Stimulated activated CD4-positive, alpha-beta T cell treated with anti-CD3 and anti-CD28 coated beads, TNF-alpha, amount 100 ng/mL, for 48 hours (primary cell): ENCODE results near the gene SIK2.
A peak's percentile ranks its signal among the peaks of the same experiment; 100 is the strongest.
"Not testable (repeated sequence)": the region's sequence is repeated elsewhere in the genome, so short reads cannot be mapped to it uniquely, and the experiment has no call there.

Experiments
- DNase-seq, 3 donors: peaks; one replicate each; pipeline ENCODE4 v3.0.0-alpha.2; 2020; ENCODE audit warnings: low read depth in 3 of 3

SIK2 gene

DNA sequence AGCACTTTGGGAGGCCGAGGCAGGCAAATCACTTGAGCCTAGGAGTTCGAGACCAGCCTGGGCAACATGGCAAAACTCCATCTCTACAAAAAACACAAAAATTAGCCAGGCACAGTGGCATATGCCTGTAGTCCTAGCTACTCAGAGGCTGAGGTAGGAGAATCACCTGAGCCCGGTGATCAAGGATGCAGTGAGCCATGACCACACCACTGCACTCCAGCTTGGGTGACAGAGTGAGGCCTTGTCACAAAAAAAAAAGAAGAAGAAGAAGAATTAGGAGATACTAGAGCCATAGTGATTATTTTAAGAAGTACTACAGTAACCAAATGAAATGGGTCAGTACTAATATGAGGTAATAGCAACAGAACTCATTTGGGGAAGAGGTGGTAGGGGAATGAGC, 56.2 kb downstream of the SIK2 start:
- not testable (repeated sequence) for DNase-seq

DNA sequence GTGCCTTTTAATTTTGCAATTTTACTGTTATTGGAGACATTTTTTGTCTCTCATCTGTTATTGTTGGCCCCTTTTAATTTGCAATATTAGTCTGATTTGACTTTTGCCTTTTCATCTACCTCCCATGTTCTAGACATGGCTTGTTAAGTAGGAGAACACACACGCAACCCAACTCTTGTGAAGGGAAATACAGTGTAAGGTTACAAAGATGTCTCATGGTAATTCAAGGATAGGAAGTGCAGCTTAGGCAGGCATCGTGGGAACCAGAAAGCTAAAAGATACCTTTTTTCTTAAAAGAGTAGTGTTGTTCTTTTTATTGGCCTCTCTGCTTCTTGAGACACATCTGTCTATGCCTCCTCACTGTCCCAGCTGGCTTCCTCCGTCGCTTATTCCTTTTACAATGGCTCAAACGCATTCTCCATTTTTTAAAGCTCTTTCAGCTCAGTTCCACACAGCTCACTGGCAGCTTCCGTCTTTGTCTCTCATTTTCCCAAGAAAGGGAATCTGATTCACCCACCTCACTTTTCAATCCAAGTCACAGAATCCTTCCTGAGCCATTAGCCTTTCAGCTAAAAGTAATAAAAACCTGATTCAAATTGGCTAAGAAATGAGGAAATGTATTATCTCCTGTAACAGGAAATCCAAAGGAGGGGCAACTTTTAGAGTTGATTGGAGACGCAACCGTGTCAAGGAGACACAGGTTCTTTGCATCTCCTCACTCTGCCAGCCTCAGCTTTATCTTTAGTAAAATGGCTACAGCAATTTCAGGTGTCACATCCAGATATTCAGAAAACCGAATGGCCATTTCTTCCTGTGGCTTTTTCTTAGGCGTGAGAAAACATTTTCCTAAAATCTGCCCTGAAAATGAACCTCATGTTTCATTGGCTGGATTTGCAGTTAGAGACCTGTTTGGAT, 57.2 kb downstream of the SIK2 start:
- DNase-seq, result no peak

DNA sequence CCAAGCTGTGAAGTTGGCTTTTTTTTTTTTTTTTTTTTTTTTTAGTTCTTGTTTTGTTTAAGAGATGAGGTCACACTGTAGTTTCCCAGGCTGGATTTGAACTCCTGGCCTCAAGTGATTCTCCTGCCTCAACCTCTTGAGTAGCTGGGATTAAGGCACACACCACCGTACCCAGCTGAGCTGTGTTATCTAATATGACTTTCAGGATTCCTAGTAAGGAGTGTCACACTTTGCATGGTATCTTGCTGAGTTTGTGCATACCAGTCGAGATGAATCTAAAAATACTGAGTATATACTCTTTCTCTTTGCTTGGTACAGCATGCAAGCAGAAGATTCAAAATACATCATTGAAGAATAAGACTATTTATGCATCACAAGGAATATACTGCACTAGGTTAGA, 58.6 kb downstream of the SIK2 start:
- no peak for DNase-seq

DNA sequence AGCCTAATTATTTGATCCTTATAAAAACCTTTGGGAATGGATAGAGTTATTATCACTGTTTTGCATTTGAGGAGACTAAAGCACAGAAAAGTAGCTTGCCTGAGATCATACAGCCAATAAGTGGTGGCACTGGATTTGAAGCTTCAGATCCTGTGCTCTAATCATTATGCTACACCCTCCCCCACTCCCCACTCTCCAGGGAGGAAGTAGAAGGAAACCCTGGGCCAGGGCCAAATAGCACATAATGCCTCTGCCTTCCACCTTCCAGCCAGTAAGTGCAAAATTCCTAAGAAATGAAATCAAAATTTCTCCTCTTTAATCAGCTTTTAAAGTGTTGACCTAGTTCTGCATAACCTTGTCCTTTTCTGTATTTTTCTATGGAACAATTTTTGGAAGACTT, 61.6 kb downstream of the SIK2 start:
- DNase-seq, result no peak

DNA sequence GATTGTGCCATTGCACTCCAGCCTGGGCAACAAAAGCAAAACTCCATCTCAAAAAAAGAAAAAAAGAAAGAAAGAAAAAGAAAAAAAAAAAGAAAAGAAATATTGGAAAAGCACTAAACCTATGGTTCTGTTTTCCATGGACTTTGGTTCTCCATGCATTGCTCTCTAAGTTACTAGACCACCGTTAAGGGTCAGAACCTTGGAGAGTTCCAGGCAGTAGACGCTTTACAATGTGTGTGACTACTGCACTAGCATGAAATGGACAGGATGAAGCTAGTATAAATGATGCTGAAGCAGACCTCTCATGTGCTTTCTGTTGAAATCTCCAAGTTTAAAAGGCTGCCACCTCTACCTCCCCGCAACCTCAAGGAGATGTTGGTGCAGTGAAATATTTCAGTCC, 63.5 kb downstream of the SIK2 start:
- peak in 1 of 3 donors; percentile 3 for DNase-seq

DNA sequence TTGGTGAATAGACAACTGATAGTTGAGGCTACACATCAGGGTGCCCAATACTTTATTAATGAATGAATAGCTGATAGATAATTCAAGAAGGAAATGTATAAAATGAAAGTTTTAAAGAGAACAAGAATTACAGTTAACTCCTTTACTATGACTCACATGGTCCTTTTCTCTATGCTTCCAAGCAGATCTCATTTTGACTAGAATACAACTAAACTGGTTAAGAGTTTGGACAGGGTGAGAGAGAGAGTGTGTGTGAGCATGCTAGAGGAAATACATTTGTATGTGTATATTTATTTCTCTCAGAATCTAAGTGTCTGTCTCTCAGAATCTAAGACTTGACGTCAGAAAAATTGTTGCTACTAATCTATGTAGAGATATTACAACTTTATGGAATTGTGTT, 66.7 kb downstream of the SIK2 start:
- no peak for DNase-seq

DNA sequence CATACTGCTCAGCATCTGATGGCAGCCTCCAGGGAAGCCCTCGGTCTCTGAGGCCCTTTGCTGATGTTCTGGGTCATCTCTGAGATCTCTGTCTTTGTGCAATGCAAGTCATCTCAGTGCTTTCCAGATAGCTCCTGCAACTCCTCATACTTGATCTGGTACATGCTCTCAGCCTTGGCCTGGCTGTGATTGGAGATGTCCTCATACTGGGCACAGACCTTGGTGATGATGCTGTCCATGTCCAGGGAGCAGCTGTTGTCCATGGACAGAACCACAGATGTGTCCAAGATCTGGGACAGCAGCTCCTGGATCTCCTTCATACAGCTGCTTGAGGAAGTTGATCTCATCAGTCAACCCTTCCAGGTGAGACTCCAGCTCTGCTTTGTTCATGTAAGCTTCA, 69.1 kb downstream of the SIK2 start:
- no peak for DNase-seq

DNA sequence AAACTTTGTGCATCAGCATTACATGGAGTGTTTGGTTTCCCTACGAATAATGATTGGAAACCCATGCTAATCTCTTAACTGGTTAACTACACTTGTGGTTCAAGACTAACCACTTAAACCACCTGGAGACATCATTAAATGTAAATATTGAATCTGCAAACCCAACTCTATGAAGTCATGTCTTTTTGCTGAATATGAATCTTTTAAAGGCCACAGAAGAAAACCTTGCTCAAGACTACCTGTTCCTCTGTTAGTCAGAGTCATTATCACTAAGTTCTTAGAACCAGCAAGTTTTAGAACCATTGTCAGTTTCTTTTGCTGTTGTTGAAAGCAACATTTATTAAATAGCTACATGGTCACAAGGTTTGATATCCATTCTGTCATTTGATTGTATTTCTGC, 70.7 kb downstream of the SIK2 start:
- no peak for DNase-seq

DNA sequence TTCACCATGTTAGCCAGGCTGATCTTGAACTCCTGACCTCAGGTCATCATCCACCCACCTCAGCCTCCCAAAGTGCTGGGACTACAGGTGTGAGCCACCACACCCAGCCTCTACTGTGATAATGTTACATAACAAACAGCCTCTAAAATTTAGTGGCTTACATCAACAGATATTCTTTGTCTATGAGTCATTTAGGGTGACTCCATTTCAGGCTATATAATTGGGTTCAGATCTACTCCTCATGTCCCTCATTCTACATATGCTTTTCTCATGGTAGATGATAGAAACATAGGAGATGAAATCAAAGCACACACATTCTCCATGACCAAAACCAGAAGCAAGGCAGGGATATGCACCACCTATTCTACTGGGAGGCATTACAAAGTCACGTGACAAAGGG, 72.7 kb downstream of the SIK2 start:
- DNase-seq, result no peak

DNA sequence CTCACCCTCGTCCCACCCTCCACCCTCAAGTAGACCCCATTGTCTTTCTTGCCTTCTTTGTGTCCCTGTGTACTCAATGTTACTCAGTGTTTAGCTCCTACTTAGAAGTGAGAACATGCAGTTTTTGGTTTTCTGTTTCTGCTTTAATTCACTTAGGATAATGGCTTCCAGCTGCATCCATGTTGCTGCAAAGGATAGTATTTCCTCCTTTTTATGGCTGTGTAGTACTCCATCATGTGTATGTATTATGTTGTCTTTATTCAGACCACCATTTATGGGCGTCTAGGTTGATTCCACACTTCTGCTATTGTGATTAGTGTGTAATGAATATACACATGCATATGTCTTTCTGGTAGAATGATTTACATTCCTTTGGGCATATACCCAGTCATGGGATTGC, 73.6 kb downstream of the SIK2 start:
- DNase-seq, result no peak

DNA sequence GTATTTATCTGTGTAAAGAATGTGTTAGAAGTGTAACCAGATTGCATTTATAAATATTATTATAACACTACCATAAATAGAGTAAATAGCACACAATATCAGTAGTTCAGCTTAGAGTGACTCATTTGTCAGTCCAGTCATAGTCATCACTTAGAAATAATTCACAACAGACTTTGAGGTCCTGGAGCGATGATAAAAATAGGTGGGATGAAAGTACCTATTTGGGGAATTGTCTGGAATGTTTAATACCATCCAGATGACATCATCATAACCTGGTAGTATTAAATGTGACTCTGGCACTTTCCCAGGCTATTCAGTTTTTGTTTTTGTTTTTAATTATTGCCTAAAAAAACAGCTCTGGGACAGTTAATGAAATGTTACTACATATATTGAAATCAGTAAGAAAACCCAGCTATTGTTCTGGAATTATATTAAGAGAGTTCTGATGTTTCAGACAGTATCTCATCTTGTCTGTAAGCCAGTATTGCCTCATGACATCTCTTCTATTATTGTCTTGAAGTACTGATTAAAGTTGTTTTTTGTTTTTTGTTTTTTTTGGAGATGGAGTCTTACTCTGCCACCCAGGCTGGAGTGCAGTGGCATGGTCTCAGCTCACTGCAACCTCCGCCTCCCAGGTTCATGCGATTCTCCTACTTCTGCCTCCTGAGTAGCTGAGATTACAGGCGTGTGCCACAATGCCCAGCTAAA, 74.8 kb downstream of the SIK2 start:
- no peak for DNase-seq

DNA sequence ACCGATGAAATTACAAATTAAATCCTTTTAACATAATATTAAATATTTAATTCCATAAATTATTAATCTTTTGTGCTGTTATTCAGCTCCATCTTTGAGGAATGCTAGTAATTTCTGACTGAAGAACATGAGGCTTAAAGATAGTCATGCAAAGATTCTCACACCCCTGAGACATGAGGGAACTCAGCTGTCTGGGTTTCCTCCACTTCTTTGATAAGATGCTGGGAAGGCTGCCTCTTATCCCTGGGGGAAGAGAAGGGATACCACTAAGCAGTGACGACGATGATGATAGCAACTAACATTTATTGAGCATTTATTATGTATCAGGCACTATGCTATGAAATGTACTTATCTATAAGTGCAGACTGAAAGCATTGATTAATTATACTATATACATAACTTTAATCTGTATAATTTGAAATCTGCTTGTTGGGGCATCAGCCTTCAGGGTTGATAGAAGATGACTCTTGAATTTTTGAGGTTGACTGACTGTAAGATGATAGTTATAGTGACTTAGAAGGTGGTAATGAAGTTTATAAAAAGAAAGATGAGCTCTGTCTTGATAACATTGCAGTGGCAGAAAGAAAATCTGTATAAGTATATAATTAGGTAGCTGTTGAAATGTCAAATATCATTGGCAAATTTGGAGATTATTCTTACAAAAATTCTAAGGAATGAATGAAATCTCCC, 78.4 kb downstream of the SIK2 start:
- no peak for DNase-seq

DNA sequence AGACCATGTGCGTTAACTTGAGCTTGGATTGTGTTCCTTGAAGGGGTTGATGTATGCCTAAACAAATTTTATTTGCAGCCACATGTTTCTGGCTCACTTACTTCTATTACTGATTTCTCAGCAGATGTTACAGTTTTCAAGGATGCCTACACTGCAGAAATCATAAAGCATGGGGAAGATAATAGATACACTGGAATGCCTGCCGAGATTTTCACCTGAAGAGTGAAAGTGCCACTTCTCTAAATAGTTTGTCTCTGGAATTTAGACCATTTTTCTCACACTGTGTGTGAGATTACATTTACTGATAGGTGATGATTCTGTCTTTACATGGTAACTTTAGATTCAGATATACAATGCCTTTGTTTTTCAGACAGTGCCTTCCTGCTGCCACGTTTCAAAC, 81.6 kb downstream of the SIK2 start:
- no peak for DNase-seq

DNA sequence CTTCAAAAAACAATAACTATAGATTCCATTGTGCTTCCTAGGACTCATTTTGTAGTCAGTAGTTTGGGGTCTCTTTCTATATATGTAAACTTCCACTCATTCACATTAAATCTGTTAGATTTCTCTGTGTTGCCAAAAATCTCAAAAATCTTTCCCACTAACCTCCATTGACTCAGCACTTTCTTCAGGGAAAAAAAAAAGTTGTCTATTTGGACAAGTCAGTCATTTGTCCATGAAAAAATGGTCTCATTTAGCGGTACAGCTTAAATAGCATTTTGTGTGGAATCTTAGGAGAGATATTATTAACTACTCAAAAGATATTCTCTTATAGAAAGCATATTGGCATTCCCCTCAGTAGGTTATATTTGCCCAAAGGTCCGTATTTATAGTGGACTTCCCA, 82.0 kb downstream of the SIK2 start:
- DNase-seq, result no peak

DNA sequence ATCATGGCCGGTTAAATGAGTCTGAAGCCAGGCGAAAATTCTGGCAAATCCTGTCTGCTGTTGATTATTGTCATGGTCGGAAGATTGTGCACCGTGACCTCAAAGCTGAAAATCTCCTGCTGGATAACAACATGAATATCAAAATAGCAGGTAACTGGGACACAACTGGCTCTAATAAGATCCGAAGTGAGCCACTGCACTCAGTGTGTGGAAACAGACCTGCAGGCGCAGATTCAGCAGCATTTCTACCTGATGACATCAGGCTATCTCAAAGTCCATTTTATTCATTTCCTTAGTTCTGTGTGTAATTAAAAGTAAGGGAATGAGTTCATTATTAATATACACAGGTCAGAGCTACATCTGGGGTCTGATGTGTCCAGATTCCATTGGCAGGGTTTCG, 85.8 kb downstream of the SIK2 start:
- no peak for DNase-seq

DNA sequence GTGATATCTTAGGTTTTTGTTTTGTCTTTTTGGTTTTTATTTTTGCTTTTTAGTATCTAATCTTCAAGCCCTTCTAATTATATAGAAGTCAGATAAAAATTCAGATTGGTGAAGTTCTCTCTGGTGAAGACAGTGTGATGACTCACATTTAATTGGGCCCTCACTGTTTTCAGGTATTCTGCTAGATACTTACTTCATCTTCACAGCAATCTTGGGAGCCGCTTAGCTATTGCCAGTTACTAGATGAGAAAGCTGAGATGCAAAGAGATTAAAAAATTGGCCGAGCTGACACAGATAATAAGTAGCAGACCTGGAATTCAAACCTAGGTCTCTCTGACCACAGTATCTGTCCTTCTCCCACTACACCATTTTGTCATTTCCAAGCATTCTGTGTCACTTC, 88.9 kb downstream of the SIK2 start:
- DNase-seq, result no peak

DNA sequence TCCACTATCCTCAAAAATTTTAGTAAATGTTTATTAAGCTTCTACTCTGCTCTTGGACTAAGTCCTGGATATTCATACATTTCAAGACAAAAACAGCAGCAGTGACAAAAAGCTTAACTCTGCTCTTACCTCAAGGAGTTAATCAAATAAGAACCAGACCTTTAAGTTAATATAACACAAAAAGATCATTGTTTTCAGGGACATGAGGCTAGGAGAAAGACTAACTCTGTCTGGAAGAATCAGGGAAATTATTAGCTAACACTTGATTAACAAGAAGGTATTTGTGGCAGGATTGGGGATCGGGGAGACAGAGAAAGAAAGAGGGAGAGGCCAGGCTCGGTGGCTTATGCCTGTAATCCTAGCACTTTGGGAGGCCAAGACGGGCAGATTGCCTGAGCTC, 89.5 kb downstream of the SIK2 start:
- DNase-seq, result no peak

DNA sequence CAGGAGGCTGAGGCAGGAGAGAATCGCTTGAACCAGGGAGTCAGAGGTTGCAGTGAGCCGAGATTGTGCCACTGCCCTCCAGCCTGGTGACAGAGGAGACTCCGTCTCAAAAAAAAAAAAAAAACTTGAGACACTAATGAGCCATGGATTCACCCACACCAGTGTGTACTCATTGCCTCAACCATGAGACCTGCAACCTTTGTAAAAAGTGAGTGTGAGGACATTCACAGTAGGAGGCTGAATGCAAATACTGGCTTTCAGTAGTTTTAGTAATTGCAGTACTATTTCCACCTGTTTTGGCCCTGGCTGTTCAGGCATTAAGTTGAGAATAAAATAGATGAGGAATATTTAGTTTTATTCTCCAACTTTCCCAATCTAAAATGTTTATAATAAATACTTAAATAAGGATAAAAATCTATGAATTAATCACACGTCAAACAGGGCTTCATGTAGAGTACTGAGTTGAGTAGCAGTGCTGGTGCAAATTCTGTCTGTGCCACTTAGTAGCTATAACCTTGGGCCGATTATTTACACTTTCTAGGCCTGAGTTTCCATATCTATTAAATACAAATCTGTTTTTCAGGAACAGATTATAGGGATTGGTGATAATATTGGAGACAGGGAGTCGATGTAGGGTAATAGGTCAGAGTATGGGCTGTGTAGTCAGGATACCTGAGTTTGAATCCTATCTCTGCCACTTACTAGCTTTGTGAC, 91.1 kb downstream of the SIK2 start:
- no peak for DNase-seq

DNA sequence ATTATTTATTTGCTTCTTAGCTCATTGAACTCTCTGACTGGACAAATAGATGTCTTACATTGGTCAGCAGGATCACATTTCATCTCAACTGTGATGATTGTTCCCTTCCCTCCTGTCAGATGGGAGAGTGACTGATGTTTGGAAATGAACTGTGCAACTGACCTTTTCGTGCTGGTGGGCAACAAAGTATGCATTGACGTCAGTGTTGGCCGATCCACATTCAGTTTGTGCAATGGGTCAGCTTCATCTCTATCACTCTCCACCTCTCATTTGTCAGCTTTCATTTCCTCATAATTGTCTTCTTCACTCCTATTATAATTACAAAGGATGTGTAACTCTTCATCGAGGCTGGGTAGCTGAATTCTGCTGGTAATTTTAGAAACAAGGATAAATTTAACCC, 92.6 kb downstream of the SIK2 start:
- no peak for DNase-seq

DNA sequence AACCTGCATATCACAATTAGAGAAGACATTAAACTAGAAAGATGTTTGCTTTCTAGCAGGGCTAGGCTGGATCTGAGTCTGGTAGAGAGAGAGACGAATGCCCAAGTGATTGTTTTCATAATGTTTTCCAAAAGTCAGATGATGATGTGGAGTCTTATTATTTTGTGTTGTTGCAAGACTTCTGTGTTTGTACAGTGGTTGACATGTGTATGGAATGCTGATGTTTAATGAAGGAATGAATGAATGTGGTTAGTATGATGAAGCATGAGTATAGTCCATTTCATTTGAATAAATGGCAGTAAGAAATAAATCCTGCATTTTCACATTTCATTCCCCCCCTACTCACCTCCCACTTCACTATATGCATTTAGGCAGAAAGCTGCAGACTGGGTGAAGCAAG, 94.3 kb downstream of the SIK2 start:
- DNase-seq, result no peak

DNA sequence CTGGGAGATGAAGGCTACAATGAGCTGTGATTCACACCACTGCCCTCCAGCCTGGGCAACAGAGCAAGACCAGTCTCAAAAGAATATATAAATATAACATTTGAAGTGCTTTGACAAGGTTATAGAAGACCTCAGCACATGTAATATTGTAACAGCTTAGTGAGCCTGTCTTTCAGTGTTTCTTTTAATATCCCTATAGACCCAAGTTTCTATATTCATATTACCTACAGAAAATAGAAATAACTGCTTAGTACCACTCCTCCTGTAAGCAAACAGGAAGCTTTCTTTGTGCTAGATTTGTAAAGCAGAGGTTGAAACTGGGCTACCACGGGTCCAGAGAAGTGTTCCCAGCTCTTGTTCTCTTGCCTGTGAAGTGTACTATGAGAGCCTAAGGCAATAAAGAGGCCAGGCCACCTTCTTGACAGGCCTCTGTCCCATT, 95.7 kb downstream of the SIK2 start:
- no peak for DNase-seq
